ENCODE measurements around the gene GSTO2. TPM values are rescaled to one million over a fixed set of nuclear protein-coding genes. Genes with fewer than 3 reads are reported as not detected.

Gene GSTO2
- total RNA-seq, 4 donors from 2014 or later = 0.12 to 1.4 (median 0.54) TPM

DNA sequence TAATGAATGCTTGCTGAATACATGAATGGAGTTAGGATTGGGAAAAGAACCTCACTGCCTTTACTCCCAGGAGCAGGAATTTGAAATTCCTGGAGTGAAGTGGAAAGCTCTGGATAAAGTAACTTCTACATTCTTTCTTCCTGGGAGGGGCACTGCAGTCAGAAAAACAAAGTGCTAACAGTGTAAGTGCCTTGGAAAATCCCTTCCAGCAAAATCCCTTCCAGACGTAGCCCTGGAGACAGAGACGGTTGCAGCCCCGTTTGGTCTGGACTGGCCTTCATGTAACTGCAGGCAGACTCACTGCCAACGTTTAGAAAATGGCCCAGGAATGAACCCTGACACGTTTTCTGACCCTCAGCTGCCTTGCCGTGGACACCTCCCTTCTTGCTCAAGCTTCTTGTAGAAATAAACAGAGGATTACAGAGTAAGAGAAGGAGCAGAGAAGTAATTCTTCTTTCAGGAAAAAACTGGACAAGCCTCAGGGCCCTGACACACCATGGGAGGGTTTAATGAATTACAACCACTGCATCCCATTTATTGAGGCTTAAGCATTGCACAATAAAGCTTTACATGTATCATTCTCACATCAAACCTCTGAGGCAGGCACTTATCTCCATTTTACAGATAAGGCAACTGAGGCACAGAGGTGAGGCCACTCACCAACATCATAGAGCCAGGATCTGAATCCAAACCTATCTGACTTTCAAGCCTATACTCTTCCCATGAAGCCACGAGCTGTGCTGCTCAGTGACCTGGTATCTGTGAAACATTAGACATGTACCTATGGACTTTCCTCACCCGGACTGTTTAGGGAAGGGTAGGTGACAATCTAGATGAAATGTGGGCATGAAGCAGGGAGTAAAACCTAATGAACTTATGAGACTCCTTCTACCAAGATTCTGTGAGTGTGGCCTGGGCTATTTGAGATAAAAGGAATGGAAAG lies 61.5 kb downstream of the GSTO2 start:
- TF ChIP-seq, protein P1, sequence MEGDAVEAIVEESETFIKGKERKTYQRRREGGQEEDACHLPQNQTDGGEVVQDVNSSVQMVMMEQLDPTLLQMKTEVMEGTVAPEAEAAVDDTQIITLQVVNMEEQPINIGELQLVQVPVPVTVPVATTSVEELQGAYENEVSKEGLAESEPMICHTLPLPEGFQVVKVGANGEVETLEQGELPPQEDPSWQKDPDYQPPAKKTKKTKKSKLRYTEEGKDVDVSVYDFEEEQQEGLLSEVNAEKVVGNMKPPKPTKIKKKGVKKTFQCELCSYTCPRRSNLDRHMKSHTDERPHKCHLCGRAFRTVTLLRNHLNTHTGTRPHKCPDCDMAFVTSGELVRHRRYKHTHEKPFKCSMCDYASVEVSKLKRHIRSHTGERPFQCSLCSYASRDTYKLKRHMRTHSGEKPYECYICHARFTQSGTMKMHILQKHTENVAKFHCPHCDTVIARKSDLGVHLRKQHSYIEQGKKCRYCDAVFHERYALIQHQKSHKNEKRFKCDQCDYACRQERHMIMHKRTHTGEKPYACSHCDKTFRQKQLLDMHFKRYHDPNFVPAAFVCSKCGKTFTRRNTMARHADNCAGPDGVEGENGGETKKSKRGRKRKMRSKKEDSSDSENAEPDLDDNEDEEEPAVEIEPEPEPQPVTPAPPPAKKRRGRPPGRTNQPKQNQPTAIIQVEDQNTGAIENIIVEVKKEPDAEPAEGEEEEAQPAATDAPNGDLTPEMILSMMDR (IDR thresholded peaks at IDR 0.05) = no peak
- DNase-seq (ENCODE audit: low spot score) (no peak), ATAC-seq (ENCODE audit: low FRiP score) (peak; percentile 57)

DNA sequence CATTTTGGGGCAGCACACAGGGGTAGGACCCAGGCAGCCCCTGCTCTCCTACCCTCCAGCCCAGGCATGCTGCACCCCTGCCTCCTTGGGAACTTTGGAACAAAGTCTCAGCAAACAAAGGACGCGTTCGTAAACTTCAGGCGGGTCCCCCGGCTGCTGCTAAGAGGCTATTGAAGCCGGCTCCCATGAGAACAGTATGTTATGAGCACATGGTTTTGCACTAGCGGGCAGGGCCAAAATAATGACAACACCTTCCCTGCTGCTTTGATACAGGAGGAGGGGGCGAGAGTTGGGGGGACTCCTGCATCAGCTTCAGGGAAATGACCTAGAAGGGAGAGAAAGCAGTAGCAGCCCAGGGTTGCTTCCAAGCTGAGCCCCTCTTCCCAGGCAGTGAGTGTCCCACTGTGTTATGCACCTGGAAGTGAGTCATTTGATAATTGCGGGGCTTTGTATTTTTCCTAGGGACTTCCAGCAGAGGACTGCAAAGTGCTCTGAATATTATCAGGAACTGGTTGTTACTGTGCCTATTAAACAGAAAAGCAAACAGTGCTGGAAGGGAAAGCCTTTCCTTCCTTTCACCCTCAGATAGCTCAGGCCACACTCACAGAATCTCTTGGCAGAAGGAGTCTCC lies 62.3 kb downstream of the GSTO2 start:
- DNase-seq (ENCODE audit: low spot score) (no peak), ATAC-seq (ENCODE audit: low FRiP score) (no peak)
- TF ChIP-seq, protein P1 (IDR thresholded peaks at IDR 0.05) = no peak

DNA sequence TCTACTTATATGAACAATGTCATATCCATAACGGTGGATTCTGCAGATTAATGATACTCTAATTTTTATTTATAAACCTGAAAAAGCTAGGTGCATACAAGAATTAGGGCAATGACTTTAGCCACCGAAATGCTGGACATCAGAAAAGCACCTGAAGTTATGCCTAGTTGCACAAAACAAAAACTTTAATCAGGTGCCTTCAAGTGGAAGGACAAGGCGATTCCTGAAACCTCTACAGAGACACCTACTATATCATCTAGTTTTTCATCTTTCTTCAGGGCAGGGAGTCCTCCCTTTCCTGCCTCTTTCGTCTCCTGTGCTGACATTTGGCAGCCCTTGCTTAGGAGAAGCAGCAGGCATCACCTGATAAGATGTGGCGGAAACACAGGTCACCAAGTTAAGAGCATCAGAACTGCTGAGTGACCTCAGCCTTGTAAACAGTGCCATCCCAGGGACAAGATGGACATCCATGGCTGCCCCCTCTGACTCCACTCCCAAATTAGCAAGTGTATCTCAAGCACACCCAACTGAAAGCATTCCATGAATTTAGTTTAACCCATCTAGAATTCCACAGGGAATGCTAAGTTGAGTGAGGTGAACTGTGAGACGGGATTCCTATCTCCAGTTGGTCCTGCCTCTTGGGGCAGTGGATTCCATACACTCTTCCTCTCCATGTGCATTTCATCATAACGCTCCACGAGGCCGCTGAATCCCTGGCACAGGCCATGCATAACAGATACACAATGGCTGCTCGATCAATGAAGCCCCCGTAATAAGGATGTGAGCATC lies 63.5 kb downstream of the GSTO2 start:
- DNase-seq (ENCODE audit: low spot score) (peak; percentile 19), ATAC-seq (ENCODE audit: low FRiP score) (no peak)
- TF ChIP-seq, protein P1 (IDR thresholded peaks at IDR 0.05) = no peak

DNA sequence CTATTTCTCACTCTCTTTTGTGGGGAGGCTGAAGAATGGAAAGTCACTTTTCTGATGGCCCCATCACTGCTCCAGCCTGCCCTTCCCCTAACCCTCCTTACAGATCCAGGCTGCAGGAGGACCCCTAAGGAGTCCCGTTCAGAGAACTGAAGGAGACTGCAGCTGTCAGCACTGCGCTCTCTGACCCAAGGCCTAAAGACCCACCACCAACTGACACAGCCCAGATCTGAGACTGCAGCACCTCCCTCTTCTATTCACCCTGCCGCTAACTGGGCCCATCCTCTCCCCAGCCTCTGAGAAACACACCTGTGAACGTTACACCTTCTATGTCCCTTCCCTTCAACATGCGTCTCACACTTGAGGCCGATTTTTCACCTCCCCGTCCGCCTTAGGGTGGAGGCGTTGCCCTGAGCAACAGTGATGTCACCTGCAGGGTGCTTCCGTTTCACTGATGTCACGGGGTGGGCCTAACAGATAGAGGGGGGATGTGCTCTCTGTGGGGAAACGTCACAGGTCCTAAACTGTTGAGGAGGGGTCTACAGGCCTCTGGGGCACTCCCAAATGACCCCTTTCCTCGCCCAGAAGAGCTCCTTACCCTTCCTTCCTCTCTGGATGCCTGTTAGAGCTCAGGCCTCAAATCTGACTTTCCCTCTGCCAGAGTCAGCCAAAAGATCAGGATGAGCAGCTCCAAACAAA lies 64.2 kb downstream of the GSTO2 start:
- no peak for ATAC-seq (ENCODE audit: low FRiP score)
- peak; percentile 2 for DNase-seq (ENCODE audit: low spot score)
- TF ChIP-seq, protein P1 (IDR thresholded peaks at IDR 0.05) = no peak

DNA sequence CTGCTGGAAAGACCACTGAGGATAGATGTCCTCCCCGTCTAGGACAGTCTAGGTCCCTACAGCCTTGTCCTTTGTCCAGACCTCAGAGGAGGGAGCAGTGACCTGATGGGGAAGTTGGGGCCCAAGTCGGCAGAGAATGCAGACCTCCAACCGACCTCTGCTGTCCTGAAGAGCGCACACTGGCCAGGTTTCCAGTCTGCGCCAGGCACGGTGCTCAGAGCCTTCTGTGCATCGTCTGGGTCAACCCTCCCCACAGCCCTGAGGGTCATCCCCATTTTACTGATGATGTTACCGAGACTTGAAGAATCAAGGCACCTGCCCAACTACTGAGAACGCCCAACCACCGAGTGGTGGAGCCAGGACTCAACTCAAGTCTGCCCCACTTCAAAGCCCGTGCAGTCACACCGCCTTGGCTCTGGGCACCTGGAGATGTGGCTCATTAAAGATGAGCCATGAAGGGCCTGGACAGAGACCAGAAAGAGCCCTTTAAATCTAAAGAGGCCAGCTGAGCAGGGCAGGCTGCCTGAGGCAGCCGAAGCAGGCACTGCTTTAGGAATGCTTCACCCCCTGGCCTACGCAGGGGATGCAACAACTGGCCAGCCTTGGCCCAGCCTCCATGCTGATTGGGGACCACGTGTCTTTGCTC lies 64.9 kb downstream of the GSTO2 start:
- DNase-seq (ENCODE audit: low spot score) = peak; percentile 10
- TF ChIP-seq, protein P1 (IDR thresholded peaks at IDR 0.05) = no peak
- no peak for ATAC-seq (ENCODE audit: low FRiP score)

DNA sequence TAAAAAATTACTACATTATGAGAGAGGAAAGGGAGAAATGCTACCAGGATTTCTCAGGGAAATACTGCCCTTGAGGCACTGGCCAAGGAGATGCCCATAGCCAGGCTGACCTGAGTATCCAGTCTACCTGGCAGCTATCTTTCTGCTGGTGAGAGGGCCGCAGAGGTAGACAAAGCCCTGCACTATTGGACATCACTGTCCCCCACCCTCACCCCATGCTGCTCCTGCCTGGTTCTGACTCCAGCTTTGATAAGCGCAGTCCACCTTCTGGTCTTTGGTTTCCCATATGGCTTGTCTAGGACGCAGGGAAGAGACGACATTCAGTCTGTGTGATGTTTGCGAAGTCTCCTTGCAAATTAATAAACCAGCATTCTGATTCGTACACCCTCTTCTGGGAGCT lies 65.6 kb downstream of the GSTO2 start:
- TF ChIP-seq, protein P1 (IDR thresholded peaks at IDR 0.05) = no peak
- ATAC-seq (ENCODE audit: low FRiP score) (no peak), DNase-seq (ENCODE audit: low spot score) (peak; percentile 6)

All from omental fat pad (tissue), 4 donors.